Panc1 (cell line): ENCODE results near the gene PTPA.

Experiments used
- POLR2AphosphoS5 ChIP-seq: IDR thresholded peaks from 2 replicates; pipeline ENCODE4 v1.6.1; 2012; ENCODE audit warnings: mild to moderate bottlenecking, low read depth, low read length, moderate library complexity
- SIN3A ChIP-seq: IDR thresholded peaks from 2 replicates; pipeline ENCODE4 v1.6.1; 2012; ENCODE audit warnings: low read depth, mild to moderate bottlenecking, low read length, moderate library complexity, borderline replicate concordance; ENCODE audit not compliant: insufficient read depth
- TF ChIP-seq, protein P1 (sequence below): fragments of 450-650 bp; IDR thresholded peaks from 2 replicates; pipeline ENCODE4 v1.5.1; 2017; ENCODE audit warnings: mild to moderate bottlenecking
- TF ChIP-seq, protein P2 (sequence below), 2 experiments: IDR thresholded peaks; 2 replicates each; pipeline ENCODE4 v1.6.1; 2011 to 2012; ENCODE audit warnings: low read depth in 2 of 2, control low read depth in 1 of 2, low read length in 1 of 2, mild to moderate bottlenecking in 1 of 2, moderate library complexity in 1 of 2; ENCODE audit not compliant: insufficient read depth in 1 of 2

DNA sequence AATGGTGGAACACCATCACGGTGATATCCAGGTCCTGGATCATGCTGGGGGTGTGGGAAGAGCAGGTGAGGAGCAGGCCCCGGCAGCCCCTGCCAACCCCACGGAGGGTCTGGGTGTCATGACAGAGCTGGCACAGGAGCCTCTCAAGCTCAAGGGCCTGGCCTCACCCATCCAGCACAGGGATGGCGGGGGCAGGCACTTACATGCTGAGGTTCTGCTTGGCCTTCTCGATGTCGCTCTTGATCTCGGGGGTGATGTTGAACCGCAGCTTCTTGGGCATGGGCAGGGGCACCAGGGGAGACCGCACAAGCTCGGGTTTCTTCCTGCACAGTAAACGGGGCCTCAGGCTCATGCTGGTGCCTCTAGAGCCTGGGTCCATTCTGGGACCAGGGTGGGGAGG lies 12.9 kb upstream of the PTPA start:
- TF ChIP-seq, protein P1, sequence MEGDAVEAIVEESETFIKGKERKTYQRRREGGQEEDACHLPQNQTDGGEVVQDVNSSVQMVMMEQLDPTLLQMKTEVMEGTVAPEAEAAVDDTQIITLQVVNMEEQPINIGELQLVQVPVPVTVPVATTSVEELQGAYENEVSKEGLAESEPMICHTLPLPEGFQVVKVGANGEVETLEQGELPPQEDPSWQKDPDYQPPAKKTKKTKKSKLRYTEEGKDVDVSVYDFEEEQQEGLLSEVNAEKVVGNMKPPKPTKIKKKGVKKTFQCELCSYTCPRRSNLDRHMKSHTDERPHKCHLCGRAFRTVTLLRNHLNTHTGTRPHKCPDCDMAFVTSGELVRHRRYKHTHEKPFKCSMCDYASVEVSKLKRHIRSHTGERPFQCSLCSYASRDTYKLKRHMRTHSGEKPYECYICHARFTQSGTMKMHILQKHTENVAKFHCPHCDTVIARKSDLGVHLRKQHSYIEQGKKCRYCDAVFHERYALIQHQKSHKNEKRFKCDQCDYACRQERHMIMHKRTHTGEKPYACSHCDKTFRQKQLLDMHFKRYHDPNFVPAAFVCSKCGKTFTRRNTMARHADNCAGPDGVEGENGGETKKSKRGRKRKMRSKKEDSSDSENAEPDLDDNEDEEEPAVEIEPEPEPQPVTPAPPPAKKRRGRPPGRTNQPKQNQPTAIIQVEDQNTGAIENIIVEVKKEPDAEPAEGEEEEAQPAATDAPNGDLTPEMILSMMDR = no peak
- no peak for TF ChIP-seq POLR2AphosphoS5
- TF ChIP-seq, protein P2, sequence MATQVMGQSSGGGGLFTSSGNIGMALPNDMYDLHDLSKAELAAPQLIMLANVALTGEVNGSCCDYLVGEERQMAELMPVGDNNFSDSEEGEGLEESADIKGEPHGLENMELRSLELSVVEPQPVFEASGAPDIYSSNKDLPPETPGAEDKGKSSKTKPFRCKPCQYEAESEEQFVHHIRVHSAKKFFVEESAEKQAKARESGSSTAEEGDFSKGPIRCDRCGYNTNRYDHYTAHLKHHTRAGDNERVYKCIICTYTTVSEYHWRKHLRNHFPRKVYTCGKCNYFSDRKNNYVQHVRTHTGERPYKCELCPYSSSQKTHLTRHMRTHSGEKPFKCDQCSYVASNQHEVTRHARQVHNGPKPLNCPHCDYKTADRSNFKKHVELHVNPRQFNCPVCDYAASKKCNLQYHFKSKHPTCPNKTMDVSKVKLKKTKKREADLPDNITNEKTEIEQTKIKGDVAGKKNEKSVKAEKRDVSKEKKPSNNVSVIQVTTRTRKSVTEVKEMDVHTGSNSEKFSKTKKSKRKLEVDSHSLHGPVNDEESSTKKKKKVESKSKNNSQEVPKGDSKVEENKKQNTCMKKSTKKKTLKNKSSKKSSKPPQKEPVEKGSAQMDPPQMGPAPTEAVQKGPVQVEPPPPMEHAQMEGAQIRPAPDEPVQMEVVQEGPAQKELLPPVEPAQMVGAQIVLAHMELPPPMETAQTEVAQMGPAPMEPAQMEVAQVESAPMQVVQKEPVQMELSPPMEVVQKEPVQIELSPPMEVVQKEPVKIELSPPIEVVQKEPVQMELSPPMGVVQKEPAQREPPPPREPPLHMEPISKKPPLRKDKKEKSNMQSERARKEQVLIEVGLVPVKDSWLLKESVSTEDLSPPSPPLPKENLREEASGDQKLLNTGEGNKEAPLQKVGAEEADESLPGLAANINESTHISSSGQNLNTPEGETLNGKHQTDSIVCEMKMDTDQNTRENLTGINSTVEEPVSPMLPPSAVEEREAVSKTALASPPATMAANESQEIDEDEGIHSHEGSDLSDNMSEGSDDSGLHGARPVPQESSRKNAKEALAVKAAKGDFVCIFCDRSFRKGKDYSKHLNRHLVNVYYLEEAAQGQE (IDR thresholded peaks at IDR 0.05; ENCODE audit: insufficient read depth in 1 of 2, low read depth in 2 of 2, low read length in 1 of 2) = no peak
- TF ChIP-seq SIN3A = no peak
